OCI-LY7 (cell line): Measurements from ENCODE around the gene STN1. TPM values are rescaled to one million over a fixed set of nuclear protein-coding genes. Genes with fewer than 3 reads are reported as not detected.

Experiments used
- BruUV-seq: library from RNA; stranded (reverse); fragments of 400-500 nt; replicated peaks from 2 replicates; lab custom pipeline; 2021; lab: Mats Ljungman, UMichigan
- CTCF ChIA-PET: fragments of 300-600 bp; sonication (Branson Sonifier 250); formaldehyde crosslinking; loops from one replicate; lab custom pipeline; 2022; ENCODE audit warnings: antibody characterized with exemption; ENCODE audit not compliant: unreplicated experiment; lab: Charles Lee
- POLR2A ChIA-PET: fragments of 300-600 bp; sonication (Branson Sonifier 250); formaldehyde crosslinking; loops from one replicate; lab custom pipeline; 2022; ENCODE audit warnings: antibody characterized with exemption; lab: Charles Lee
- DNase-seq: peaks from one replicate; pipeline ENCODE4 v3.0.0-alpha.2; 2015; ENCODE audit warnings: low spot score
- H2AFZ ChIP-seq: fragments of 200-600 bp; sonication (generic), shearing (Covaris generic); 2 replicates; pipeline ENCODE4 v1.6.1; 2014; ENCODE audit warnings: mild to moderate bottlenecking, antibody characterized with exemption, low read length, moderate library complexity
- H3K27ac ChIP-seq: fragments of 200-600 bp; sonication (generic); 2 replicates; pipeline ENCODE4 v1.5.1; 2014; ENCODE audit warnings: mixed run types, low read depth, mild to moderate bottlenecking, moderate library complexity, low read length, inconsistent platforms; ENCODE audit not compliant: poor library complexity, severe bottlenecking
- H3K36me3 ChIP-seq: fragments of 200-600 bp; sonication (generic); 2 replicates; pipeline ENCODE4 v1.6.1; 2014; ENCODE audit warnings: mild to moderate bottlenecking, antibody characterized with exemption, low read length, moderate library complexity, mixed read lengths; ENCODE audit not compliant: insufficient read depth
- H3K4me1 ChIP-seq: fragments of 200-600 bp; sonication (generic); 2 replicates; pipeline ENCODE4 v1.5.1; 2014; ENCODE audit warnings: mild to moderate bottlenecking, low read length; ENCODE audit not compliant: insufficient read depth, poor library complexity, severe bottlenecking
- H3K4me2 ChIP-seq: fragments of 200-600 bp; sonication (generic); 2 replicates; pipeline ENCODE4 v1.6.1; 2014; ENCODE audit warnings: mild to moderate bottlenecking, low read length
- H3K4me3 ChIP-seq: fragments of 200-600 bp; sonication (generic); 2 replicates; pipeline ENCODE4 v1.5.1; 2014; ENCODE audit warnings: mild to moderate bottlenecking, low read depth, low read length; ENCODE audit not compliant: poor library complexity, severe bottlenecking
- H3K79me2 ChIP-seq: fragments of 200-600 bp; sonication (generic); 2 replicates; pipeline ENCODE4 v1.6.1; 2016; ENCODE audit warnings: low read depth, mild to moderate bottlenecking, low read length, moderate library complexity, mixed read lengths; ENCODE audit not compliant: insufficient read depth
- H3K9me2 ChIP-seq: fragments of 200-600 bp; sonication (generic); 2 replicates; pipeline ENCODE4 v1.6.1; 2016; ENCODE audit warnings: mild to moderate bottlenecking, low read length, mixed read lengths; ENCODE audit not compliant: insufficient read depth
- H3K9me3 ChIP-seq: fragments of 200-600 bp; sonication (generic); 2 replicates; pipeline ENCODE4 v1.6.1; 2014; ENCODE audit warnings: mild to moderate bottlenecking, mixed run types, low read length, mixed read lengths
- H4K20me1 ChIP-seq: fragments of 200-600 bp; sonication (generic); 2 replicates; pipeline ENCODE4 v1.6.1; 2014; ENCODE audit warnings: mild to moderate bottlenecking, antibody characterized with exemption, low read length, moderate library complexity, mixed read lengths; ENCODE audit not compliant: insufficient read depth
- CTCF ChIP-seq: fragments of 200-600 bp; sonication (generic); conservative IDR thresholded peaks from 2 replicates; pipeline ENCODE4 v1.5.1; 2014; ENCODE audit warnings: mild to moderate bottlenecking, antibody characterized with exemption, low read length, moderate library complexity, mixed read lengths
- EZH2phosphoT487 ChIP-seq: fragments of 200-600 bp; sonication (generic); IDR thresholded peaks from 2 replicates; pipeline ENCODE4 v1.6.1; 2018; ENCODE audit warnings: low read depth, borderline replicate concordance, mild to moderate bottlenecking, mixed run types, antibody characterized with exemption, low read length, moderate library complexity, mixed read lengths
- intact Hi-C: fragments of 100-400 bp; cut with micrococcal nuclease; formaldehyde crosslinking; loops from one replicate; pipeline ENCODE4 v1.10.0; 2022; ENCODE audit not compliant: unreplicated experiment
- total RNA-seq, 2 experiments: library from RNA; depleted of rRNA in 1 of 2; stranded (reverse); fragments of >200 nt in 1 of 2; shearing (Covaris generic) in 1 of 2; gene quantifications; 2 replicates each; pipeline ENCODE4 v1.2.3, GENCODE V29; 2014 to 2022

STN1 gene
- total RNA-seq, 2 experiments from 2014 or later: 19.5 to 24.5 TPM

GRCh38 chr10:103905441-103905840 is 12.5 kb downstream of the STN1 start:
- intact Hi-C loops: no loop called here
- no peak overlapping the region for H3K4me3 ChIP-seq
- peaks cover 3% of the 10 kb centered on the region for H3K4me1 ChIP-seq
- no peak overlapping the region for H2AFZ ChIP-seq
- H3K79me2 ChIP-seq: no peaks in the 10 kb centered on the region
- no peak for DNase-seq
- no TSS peak for BruUV-seq
- no peak overlapping the region for H3K4me2 ChIP-seq
- TF ChIP-seq EZH2phosphoT487 (no peak), CTCF (no peak)
- ChIA-PET CTCF (no interaction called here), POLR2A (no interaction called here)
- no peaks in the 10 kb centered on the region for H4K20me1 ChIP-seq
- H3K36me3 ChIP-seq: peaks cover 7% of the 10 kb centered on the region
- H3K9me3 ChIP-seq: no peaks in the 10 kb centered on the region
- H3K9me2 ChIP-seq: no peaks in the 10 kb centered on the region
- no peak overlapping the region for H3K27ac ChIP-seq

GRCh38 chr10:103901299-103901698 is 16.7 kb downstream of the STN1 start:
- no peak overlapping the region for H3K4me3 ChIP-seq
- H3K9me2 ChIP-seq: no peaks in the 10 kb centered on the region
- CTCF ChIA-PET: no interaction called here
- no peaks in the 10 kb centered on the region for H3K4me1 ChIP-seq
- H4K20me1 ChIP-seq: no peaks in the 10 kb centered on the region
- intact Hi-C loops: no loop called here
- no peak overlapping the region for H2AFZ ChIP-seq
- TF ChIP-seq EZH2phosphoT487 (no peak), CTCF (0 out of 2 replicates have a peak, but pooled peaks have one; percentile 23)
- no peaks in the 10 kb centered on the region for H3K79me2 ChIP-seq
- DNase-seq: no peak
- H3K4me2 ChIP-seq: no peak overlapping the region
- POLR2A ChIA-PET: interaction anchor here (0.5 to 1.2 kb wide), 2 partner anchors 11 to 74 kb away, joined by 3 to 4 read pairs; no protein-coding TSS in a partner anchor
- no TSS peak for BruUV-seq
- H3K9me3 ChIP-seq: no peaks in the 10 kb centered on the region
- no peak overlapping the region for H3K27ac ChIP-seq
- H3K36me3 ChIP-seq: peaks cover 12% of the 10 kb centered on the region

GRCh38 chr10:103899312-103899711 is 18.7 kb downstream of the STN1 start:
- Histone ChIP-seq H3K4me3 (no peak overlapping the region), H3K36me3 (peaks cover 8% of the 10 kb centered on the region; the same call in 1 of the 2 replicates), H2AFZ (no peak overlapping the region), H3K4me2 (no peak overlapping the region), H4K20me1 (no peaks in the 10 kb centered on the region), H3K4me1 (no peaks in the 10 kb centered on the region), H3K27ac (no peak overlapping the region), H3K9me2 (no peaks in the 10 kb centered on the region), H3K9me3 (no peaks in the 10 kb centered on the region), H3K79me2 (no peaks in the 10 kb centered on the region)
- no TSS peak for BruUV-seq
- DNase-seq: no peak
- intact Hi-C loops: no loop called here
- TF ChIP-seq CTCF (no peak), EZH2phosphoT487 (no peak)
- ChIA-PET POLR2A (interaction anchor here (0.6 kb wide), 1 partner anchor 205 kb away, joined by 3 read pairs; no protein-coding TSS in a partner anchor), CTCF (no interaction called here)
